Embryonic facial prominence (tissue), 1 donor: Measurements from ENCODE around the gene OR4A47.
"Not testable (repeated sequence)": the region's sequence is repeated elsewhere in the genome, so short reads cannot be mapped to it uniquely, and the experiment has no call there.

Experiments used
- DNase-seq: peaks from one replicate; pipeline ENCODE4 v3.0.0-alpha.2; 2016; ENCODE audit errors: extremely low spot score

Gene OR4A47

GRCh38 chr11:48488493-48488892 is at the start of gene OR4A47:
Gene OR4A47, plus strand, starts transcription at chr11:48488793. Its CDS starts 0 bp downstream, at chr11:48488793.
- DNase-seq, result not testable (repeated sequence)

- not testable (repeated sequence) for DNase-seq
These were observed 32.7 kb upstream of the OR4A47 start for GRCh38 chr11:48455909-48456308.

DNA sequence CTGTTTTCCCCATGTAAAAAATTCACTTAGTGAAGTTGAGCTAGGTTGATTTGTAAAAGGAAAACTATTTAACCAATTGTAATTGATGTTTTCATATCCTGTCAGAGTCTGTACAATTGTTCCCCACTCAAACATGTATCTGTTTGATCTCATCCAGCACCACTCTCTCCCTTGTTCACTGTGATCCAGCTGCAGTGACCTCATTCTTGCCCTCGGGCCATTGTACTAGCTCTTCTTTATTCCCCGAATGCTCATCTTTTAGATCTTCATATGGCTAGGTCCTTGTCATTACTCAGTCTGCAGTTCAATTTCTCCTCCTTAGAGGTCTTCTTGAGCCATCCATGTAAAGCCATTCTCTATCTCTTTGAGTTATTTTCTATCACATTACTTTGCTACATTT is 14.6 kb upstream of the OR4A47 start:
- not testable (repeated sequence) for DNase-seq

DNA sequence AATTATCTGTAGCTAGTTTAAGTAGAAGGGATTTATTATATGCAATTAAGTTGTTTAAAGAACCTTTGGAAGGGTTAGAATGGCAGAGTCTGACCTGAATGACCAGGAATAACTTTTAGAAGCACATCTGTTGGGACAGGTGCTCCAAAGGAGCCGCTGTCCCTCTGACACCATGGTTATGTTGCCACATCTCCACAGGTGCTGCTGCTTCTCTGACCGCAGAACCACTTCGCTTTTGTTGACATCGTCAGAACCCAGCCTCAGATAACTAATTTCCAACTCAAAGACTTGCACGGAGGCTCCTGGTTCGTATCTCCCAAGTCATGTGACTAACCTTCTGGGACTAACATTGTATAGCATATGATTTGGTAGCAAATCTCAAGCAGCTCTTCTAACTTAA is 13.9 kb upstream of the OR4A47 start:
- DNase-seq, result not testable (repeated sequence)

- DNase-seq, result not testable (repeated sequence)
These were observed 17.6 kb downstream of the OR4A47 start for GRCh38 chr11:48506169-48506568.

GRCh38 chr11:48538991-48539390 is 50.4 kb downstream of the OR4A47 start:
- DNase-seq, result no peak
